GM19193 (cell line): ENCODE results near the gene HIRIP3.

Source experiments
- POLR2A ChIP-seq: IDR thresholded peaks from 4 replicates; pipeline ENCODE4 v1.6.1; 2011; ENCODE audit not compliant: insufficient read depth, insufficient read length; ENCODE audit errors: extremely low read depth

The HIRIP3 gene

DNA sequence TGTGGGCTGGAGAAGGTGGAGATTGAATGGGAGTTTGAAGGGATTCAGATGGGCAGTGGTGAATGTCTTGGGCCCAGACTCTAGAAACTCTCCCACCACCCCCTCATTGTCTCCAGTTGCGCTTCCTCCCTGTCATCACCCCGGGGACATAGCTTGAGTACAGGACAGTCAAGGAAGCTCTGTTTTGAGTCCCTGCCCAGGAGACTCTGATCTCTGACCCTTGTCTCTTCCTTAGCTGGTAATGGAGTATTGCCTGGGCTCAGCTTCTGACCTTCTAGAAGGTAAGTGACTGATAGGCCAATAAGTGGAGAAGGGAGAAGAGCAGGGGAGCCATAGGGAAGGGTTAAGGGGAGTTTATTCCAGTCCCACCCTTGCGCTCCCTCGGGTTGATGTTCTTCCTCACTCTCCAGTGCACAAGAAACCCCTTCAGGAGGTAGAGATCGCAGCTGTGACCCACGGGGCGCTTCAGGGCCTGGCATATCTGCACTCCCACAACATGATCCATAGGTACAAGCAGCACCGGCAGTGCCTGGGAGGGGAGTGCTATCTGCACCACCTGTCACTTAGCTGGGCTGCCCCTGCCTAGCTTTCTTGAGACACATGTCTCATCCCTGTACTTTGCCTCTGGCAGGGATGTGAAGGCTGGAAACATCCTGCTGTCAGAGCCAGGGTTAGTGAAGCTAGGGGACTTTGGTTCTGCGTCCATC lies 16.7 kb downstream of the HIRIP3 start:
- TF ChIP-seq POLR2A: no peak

DNA sequence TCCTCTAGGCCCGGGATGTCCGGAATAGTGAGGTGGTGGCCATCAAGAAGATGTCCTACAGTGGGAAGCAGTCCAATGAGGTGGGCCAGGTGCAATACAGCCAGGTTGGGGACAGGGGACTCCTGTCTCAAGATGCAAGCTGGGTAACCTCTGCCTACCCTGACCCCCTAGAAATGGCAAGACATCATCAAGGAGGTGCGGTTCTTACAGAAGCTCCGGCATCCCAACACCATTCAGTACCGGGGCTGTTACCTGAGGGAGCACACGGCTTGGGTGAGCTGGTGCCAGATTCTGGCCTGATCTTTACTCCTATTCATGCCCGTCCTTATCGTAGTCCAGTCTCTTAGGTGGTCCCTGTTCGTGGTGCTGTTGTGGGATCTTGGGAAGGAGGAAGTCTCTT lies 17.3 kb downstream of the HIRIP3 start:
- TF ChIP-seq POLR2A: no peak

DNA sequence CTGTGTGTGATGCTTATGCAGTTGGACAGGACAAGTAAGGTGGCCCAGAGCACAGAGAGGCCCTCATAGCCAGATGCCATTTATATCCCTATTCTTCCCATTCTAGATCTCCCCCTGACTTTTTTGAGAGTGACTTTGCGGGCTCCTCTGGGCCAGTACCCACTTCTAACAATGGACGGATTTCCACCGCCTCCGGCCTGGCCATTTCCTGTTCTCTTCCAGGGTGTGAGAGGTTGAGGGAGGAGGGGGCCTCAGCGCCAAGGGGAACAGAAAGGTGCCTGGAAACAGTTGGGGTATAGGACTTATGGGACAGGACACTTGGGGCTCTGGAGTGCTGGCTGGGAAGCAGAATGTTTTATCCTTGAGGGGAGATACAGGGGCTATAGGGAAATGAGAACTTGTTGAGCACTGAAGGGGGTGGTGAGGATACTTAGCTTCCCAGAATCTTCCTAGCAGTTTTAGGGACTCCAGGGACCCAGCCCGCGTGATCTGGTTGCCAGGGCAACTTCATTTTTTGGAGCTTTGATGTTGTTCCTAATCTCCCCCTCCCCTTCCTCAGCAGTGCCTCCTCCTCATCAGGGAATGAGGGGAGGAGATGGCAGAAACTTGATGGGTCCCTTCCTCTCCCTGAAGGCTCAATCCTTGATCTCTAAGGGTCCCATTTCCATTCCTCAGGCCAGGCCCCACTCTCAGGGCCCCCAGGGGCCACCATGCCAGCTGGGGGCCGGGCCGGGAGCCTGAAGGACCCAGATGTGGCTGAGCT lies 18.2 kb downstream of the HIRIP3 start:
- no peak for TF ChIP-seq POLR2A

DNA sequence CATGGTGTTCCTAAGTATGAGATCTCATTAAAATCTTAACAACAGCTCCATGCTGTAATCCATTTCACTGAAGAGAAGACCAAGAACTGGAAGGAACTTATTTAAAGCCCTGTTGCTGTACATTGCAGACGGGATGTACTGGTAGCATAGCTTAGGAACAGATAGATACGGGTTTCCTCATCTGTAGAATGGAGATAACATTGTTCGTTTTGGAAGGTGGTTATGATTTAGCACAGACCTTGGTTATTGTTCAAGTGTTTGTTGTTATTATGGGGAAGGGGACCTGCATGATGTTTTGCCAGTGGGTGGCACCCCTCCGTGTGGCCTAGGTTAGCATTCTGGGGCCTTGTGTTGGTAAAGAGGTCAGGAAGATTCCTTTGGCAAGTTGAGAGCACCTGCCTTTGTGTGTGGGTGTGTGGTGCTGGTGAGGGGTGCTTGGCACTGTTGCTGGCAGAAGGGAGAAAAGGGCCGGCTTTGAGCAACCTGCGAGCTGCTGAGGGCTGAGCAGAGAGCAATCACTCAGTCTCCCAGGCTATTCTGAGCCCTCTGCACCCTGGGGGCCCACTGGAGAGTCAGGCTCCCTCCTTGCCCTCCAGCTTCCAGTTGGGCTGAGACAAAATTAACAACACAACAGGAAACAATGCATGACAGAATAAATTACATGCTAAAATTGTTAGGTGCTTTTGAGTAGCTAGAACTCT lies 19.5 kb downstream of the HIRIP3 start:
- TF ChIP-seq POLR2A: no peak

DNA sequence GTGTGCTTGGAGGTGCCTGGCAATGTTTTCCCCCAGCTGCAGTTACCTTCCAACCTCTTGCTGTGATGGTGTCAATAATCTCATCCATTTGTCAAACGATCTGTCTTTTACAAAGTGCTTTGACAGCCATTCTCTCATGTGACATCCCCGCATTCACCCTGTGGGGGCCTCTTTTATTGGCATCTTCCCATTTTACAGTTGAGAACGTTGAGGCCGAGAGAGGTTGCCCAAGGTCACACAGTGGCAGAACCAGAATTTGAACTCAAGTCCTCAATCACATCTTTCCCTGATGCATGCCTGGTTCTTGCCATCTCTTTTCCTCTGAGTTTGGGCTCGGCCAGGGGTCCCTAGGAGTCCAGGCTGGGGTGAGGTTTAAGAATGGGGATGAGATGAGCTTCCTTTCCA lies 20.3 kb downstream of the HIRIP3 start:
- no peak for TF ChIP-seq POLR2A

DNA sequence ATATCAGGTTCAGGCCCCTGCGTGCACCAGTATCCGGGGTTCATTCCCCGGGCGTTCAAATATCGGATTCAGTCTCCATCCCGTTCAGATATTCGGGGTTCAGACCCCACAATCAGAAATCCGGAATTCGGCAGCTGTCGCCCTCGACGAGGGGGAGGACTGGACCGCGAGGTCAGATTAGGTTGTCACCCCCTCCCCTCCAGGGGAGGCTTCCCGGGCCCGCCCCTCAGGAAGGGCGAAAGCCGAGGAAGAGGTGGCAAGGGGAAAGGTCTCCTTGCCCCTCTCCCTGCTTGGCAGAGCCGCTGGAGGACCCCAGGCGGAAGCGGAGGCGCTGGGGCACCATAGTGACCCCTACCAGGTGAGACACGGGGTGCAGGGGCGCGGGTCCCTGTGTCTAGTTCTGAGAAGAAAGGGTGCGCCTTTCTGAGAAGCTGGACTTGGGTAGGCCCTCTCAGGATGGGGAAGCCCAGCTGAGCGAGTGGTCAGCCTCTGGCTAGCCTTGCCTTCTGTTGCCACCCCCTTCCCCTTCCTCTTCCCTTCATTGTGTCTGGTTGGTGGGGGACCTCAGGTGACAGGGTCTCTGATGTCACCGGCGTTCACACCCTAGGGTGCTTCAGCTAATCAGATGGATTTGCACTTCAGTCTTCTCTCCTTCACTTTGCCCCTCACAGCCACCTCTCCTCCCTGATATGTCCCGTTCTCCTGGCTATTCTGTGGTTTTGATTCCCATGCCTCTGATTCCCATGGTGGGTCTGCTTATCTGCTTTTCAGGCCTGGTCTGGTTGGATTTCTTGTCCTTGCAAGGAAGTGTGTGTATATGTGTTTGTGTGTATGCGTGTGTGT lies 20.9 kb downstream of the HIRIP3 start:
- TF ChIP-seq POLR2A: no peak

DNA sequence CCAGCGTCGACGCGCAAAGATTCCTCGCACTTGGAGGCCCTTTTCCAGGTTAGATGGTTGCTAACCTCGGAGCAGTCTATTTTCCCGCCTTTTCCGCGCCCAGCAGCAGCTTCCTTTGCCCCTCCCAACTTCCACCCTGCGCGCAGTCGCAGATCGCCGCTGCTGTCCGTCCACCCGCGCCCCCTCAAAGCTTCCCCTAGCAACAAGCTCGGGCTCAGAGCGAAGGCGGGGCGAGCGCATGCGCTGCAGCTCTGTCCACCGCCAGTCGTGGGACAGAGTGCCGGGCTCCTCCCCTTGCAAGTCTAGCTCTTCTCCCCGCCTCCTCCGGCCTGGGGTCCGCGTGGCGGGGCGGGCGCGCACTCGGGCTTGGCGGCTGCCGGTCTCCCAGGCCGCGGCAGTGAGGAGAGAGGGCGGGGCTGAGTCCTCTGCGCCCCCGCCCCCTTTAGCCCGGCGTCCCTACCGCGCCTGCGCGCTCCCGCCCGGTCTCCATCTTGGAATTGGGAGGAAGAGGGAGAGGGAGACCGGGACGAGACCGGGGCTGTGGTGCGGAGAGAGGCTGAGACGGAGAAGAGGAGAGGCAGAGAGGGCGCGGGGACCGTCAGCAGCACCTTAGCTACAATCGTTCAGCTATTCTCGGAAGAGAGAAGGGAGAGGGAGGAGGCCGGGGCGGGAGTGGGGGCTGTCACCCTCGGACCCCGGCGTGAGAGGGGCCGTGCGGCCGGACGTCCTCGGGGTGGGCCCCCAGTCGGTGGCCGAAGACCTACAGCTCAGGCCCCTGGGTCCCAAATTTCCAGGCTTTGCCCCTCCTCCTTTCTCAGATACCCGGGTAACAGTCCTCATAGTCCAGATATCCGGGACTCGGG lies 21.8 kb downstream of the HIRIP3 start, which contains the start of gene TAOK2:
TAOK2 (plus strand) TSS at position 485 of the 863 bp plus-strand sequence. CDS start 3,905 bp downstream, outside the sequence.
- TF ChIP-seq POLR2A: peak; percentile 85

DNA sequence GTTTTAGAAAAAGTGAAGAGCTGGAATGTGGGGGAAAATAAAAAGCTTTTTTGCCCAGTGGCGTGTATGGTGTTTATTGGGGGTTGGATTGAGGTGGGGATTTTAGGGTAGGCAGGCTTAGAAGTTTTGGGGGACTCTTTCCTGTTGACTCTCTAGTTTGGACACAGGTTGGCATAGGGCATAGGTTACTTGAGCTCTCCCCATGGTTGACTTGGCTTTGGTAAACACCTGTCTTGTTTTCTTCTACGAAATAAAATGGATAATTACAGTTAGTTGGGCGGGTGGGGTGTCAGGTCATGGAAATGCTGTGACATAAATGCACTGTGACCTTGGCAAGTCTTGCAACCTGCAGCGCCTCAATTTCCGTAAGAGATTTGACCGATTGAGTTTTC lies 22.4 kb downstream of the HIRIP3 start:
- no peak for TF ChIP-seq POLR2A

DNA sequence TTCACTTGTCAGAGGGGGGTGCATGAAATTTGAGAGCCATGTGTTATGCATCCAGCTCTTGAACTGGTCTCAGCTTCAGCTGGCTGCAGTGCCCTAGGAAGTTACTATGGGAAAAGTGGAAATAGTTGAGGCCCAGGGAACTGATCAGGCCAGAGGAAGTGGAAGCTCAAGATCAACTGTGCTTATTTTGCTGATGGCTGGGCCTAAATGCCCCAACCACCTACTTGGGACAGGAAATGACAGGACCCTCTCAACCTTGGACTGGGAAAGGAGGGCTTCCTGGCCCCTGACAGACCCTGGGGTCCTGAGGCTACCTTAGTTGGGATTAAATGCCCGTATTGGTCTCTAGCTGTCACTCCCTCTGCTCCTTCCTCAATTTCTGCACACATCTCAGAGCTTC lies 22.9 kb downstream of the HIRIP3 start:
- no peak for TF ChIP-seq POLR2A

DNA sequence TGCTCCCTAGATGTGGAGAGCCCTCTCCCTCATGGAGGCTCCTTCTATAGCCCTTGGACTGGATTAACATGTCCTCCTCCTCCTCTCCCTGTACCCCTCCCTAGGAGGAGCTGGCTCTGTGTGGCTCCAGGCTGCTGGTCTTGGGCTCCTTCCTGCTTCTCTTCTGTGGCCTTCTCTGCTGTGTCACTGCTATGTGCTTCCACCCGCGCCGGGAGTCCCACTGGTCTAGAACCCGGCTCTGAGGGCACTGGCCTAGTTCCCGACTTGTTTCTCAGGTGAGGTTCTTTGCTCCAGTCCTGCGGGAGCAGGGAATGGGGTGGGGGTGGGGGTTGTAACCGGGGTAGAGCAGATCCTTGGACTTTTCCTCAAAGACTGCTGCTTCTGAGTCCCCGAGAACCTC lies 24.1 kb downstream of the HIRIP3 start:
- no peak for TF ChIP-seq POLR2A

DNA sequence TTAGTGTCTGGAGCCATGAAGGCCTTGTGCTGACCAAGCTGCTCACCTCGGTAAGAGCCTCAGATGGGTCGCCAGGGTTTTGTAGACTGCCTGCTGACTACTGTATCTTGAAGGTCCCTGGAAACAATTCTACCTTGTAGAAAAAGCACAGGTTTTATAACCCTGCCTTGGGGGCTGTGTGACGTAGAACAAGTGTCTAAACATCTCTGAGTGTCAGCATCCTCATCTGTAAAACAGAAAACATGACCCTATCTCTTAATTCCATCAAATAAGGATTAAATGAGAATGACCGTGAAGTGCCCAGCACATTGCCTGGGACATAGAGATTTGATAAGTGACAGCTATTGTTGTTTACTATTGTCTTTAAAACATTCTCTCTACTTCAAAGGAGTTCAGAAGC lies 27.2 kb downstream of the HIRIP3 start:
- TF ChIP-seq POLR2A: no peak

DNA sequence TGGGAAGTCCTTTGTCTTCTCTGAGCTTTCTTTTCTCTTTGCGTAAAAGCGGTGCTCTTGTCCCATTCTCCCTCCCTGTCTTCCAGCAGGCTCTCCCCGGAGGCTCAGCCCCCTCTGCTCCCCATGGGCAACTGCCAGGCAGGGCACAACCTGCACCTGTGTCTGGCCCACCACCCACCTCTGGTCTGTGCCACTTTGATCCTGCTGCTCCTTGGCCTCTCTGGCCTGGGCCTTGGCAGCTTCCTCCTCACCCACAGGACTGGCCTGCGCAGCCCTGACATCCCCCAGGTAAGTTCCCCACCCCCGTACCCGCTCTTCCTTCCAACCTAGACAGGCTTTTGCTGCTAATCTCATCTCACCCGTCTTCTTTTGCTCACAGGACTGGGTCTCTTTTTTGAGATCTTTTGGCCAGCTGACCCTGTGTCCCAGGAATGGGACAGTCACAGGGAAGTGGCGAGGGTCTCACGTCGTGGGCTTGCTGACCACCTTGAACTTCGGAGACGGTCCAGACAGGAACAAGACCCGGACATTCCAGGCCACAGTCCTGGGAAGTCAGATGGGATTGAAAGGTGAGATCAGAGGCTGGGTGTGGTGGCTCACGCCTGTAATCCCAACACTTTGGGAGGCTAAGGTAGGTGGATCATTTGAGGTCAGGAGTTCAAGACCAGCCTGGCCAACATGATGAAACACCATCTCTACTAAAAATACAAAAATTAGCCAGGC lies 32.2 kb downstream of the HIRIP3 start:
- TF ChIP-seq POLR2A: no peak

DNA sequence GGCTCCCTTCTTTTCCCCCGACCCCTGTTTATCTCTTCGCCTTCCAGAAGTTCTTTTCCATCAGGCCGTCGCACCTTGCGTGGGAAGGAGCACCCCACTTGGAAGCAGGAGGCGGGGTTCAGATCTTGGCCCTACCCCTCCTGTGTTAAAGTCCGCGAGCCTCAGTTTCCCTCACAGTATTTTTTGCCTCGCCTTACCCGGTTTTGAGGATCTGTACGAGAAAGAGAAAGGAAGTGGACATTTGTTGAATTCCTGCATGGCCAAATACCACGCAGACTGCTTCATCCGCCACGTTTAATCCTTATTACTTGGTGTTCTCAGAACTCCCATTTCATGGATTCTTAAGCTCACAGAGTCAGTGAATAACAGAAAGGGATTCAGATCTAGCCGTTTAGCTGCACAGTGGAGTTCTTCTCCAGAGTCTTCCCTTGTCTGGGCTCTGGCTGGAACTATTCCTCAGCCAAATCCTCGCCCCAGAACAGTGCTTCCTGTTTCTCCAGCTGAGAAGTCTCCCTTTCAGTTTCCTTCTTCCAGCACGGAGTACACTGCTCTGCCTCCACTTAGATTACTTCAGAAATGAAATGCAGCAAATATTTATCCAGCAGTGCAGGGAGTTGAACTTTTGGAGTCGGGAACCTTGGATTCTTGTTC lies 32.9 kb downstream of the HIRIP3 start:
- no peak for TF ChIP-seq POLR2A
